NB4 (cell line): ENCODE results near the gene APCDD1.

Experiments
- CTCF ChIP-seq: IDR thresholded peaks from one replicate; pipeline ENCODE4 v1.5.1; 2012; ENCODE audit warnings: low read depth, low read length
- POLR2A ChIP-seq: IDR thresholded peaks from 2 replicates; pipeline ENCODE4 v1.6.1; 2011; ENCODE audit warnings: mild to moderate bottlenecking; ENCODE audit not compliant: insufficient read length; ENCODE audit errors: extremely low read depth

- TF ChIP-seq CTCF (no peak), POLR2A (no peak)
These were observed 64.3 kb downstream of the APCDD1 start for GRCh38 chr18:10518595-10519255.
